Stimulated activated CD4-positive, alpha-beta T cell treated with anti-CD3 and anti-CD28 coated beads, Interleukin-1b, Interleukin-23, amount 100 ng/mL, for 1 hour (primary cell): ENCODE data around the gene RAB11A.
A peak's percentile ranks its signal among the peaks of the same experiment; 100 is the strongest.

Experiments used
- DNase-seq, 2 donors: peaks; one replicate each; pipeline ENCODE4 v3.0.0-alpha.2; 2020; ENCODE audit warnings: low read depth in 2 of 2

The RAB11A gene

DNA sequence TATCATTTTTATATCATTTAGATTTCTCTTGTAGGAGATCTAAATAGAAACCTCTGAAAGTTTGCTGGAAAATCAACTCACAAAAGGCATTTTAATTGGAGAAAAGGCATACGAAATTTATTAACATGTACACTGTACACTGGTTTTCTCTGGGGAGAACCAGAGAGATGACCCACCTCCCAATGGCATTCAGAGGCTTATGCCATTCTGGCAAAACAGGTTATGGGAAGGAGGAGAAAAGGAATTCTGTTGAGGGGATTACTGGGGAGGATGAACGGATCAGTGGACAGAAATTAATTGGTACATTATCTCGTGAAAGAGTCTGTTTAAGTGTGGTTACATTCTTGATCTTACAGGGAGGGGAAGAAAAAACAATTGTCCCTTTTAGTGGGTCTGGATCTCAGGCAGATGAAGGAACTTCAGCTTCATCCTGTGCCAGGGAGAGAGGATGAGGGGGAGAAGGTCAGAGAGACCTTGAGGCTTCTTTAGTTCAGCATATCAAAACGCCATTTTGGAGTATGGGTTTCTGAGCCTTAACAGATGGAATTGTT is 16.5 kb downstream of the RAB11A start:
- DNase-seq, result no peak

- DNase-seq, result peak in 1 of 2 donors; percentile 1
Observed at GRCh38 chr15:65887565-65887964, 18.3 kb downstream of the RAB11A start.

GRCh38 chr15:65888981-65889380 is 19.7 kb downstream of the RAB11A start:
- DNase-seq, result no peak

GRCh38 chr15:65893060-65893459 is 23.8 kb downstream of the RAB11A start:
- DNase-seq, result no peak

GRCh38 chr15:65896236-65896635 is 26.9 kb downstream of the RAB11A start:
- DNase-seq, result no peak

DNA sequence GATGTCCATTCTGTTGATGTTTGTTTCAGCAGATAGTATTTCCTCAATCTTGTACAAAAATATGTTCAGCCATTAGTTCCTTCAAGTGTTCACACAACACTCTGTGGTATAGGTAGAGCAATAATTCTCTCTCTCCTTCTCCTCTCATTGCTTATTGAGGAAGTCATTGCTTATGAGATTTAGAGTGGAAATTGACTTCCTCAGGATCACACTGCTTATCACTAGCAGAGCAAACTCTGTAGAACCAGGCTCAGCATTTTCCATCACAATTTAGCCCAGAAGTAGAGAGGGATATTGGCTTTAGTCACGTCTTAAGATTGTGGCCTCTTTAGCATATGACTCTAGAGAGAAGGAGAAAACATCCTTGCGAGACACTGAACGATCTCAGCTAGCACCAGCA is 31.2 kb downstream of the RAB11A start:
- no peak for DNase-seq

- DNase-seq, result no peak
Observed at GRCh38 chr15:65901336-65901735, 32.0 kb downstream of the RAB11A start.

GRCh38 chr15:65901836-65902235 is 32.5 kb downstream of the RAB11A start:
- DNase-seq, result no peak

DNA sequence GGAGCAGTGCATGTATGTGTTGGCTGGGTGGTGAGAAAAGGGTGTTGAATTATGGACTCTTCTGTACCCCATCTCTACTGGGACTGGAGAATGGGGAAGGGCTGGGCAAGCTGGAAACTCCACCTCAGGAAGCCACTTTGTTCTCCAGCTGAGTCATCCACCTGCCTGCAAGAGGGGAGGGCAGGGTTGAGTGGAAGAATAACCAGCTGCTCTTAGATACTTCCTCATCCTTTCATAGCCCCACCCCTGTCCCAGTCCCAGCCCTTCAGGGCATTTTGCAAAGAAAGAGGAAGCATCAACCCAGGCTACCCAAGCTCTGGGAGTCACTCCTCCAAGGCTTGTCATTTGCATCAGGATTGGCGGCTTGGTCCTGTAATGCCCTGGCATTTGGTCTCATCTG is 33.1 kb downstream of the RAB11A start:
- no peak for DNase-seq

DNA sequence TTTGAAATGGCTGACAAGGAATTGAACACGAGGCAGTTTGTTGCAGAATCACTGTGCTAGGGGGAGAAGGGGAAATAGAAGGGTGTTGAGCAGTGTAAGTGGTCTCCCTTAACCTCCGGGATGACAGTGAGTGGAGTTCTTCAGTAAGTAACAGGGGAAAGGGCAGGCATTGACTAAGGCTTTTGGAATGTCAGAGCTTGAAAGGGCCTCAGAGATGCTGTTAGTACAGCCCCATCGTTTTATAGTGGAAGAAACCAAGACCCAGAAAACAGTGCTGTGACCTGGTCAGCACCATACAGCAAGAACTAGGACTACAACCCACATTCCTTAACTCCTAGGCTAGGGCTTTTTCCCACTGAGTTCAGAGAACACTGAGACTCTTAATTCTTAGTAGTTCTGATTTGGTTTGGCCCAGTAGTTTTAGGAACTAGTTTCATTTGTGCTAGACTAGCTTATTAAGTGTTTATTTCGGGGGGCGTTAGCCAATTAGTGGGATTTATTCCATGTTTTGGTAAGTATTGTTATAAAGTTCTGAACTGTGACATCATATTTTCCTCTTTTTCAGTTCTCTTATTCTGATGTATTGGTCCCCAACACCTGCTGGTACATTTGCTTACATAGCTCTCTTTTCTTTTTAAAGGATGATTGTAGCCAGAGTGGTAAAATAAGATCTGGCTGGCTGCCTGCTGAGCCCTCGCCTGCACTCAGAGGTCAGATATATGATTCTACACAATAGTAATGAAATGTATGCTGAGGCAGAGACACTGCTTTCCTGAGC is 34.2 kb downstream of the RAB11A start:
- DNase-seq, result no peak

GRCh38 chr15:65904301-65904700 is 35.0 kb downstream of the RAB11A start:
- DNase-seq, result no peak

- DNase-seq, result no peak
Observed at GRCh38 chr15:65906396-65906795, 37.1 kb downstream of the RAB11A start.

GRCh38 chr15:65907661-65908060 is 38.4 kb downstream of the RAB11A start:
- no peak for DNase-seq

GRCh38 chr15:65908876-65909275 is 39.6 kb downstream of the RAB11A start:
- no peak for DNase-seq

GRCh38 chr15:65909831-65910230 is 40.5 kb downstream of the RAB11A start:
- DNase-seq, result no peak

DNA sequence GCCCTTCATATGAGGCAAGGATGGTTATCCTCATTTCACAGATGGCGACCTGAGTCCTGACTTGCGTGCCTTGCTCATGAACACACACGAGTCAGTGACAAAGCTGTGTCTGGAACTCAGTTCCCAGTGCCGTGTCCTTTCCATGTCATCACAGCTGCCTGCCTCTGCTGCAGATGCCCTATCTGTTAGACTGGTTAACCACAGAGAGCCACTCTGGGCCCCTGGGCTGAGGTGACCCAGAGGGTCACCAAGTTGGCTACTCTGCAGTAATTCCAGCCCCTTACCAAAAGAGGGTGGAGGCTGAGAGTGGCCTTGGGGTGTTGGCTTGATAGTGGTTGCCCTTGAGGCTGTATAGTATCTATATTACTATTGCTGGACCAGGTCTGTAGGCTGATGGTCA is 41.0 kb downstream of the RAB11A start:
- no peak for DNase-seq

GRCh38 chr15:65912235-65912634 is 42.9 kb downstream of the RAB11A start:
- DNase-seq, result no peak

GRCh38 chr15:65913631-65914199 is 44.4 kb downstream of the RAB11A start:
- DNase-seq, result no peak

GRCh38 chr15:65914386-65914785 is 45.1 kb downstream of the RAB11A start:
- DNase-seq, result no peak

GRCh38 chr15:65914981-65915925 is 46.0 kb downstream of the RAB11A start:
- DNase-seq, result no peak

- DNase-seq, result no peak
Observed at GRCh38 chr15:65916041-65916663, 46.9 kb downstream of the RAB11A start.
